ENCODE results near the gene AURKAIP1. TPM values are rescaled to one million over a fixed set of nuclear protein-coding genes. Genes with fewer than 3 reads are reported as not detected.

The AURKAIP1 gene
- polyA plus RNA-seq, 1 donor from 2014 or later = 104 TPM

GRCh38 chr1:1407636-1408318 is 32.8 kb upstream of the AURKAIP1 start:
- Histone ChIP-seq H3K9me3 (ENCODE audit: low read length) (no peaks in the 10 kb centered on the region), H3K27me3 (ENCODE audit: insufficient read depth, low read depth, low read length) (no peaks in the 10 kb centered on the region), H3K4me3 (ENCODE audit: low read length) (peak overlapping the region; percentile 97), H3K4me2 (ENCODE audit: low read length) (peak overlapping the region; percentile 69), H3K36me3 (ENCODE audit: insufficient read depth, low read length) (no peaks in the 10 kb centered on the region), H3K27ac (ENCODE audit: low read length) (peak overlapping the region; percentile 85), H2AFZ (ENCODE audit: low read depth, low read length) (no peak overlapping the region), H3K9ac (ENCODE audit: low read length) (peak overlapping the region; percentile 86), H4K20me1 (ENCODE audit: insufficient read depth) (no peaks in the 10 kb centered on the region), H3F3A (ENCODE audit: insufficient read depth, low read length, poor library complexity, severe bottlenecking) (no peaks in the 10 kb centered on the region), H3K9me2 (ENCODE audit: insufficient read depth, low read length) (no peaks in the 10 kb centered on the region), H3K79me2 (replicated peaks; ENCODE audit: insufficient read depth, low read length) (peaks cover 24% of the 10 kb centered on the region)
- TF ChIP-seq TAF1 (IDR thresholded peaks at IDR 0.05; ENCODE audit: low read depth) (no peak), MXI1 (conservative IDR thresholded peaks at IDR 0.05; ENCODE audit: poor library complexity, severe bottlenecking) (no peak), RAD21 (conservative IDR thresholded peaks at IDR 0.05) (no peak), EZH2 (IDR thresholded peaks at IDR 0.05; ENCODE audit: borderline replicate concordance, insufficient read depth, low read length, poor library complexity, severe bottlenecking) (no peak), EP300 (conservative IDR thresholded peaks at IDR 0.05; ENCODE audit: poor library complexity, severe bottlenecking) (no peak), SMC3 (conservative IDR thresholded peaks at IDR 0.05; ENCODE audit: poor library complexity) (no peak), CTCF (IDR thresholded peaks at IDR 0.05; ENCODE audit: poor library complexity, severe bottlenecking) (no peak), POLR2AphosphoS5 (IDR thresholded peaks at IDR 0.05) (no peak)
- TF ChIP-seq, protein P1, sequence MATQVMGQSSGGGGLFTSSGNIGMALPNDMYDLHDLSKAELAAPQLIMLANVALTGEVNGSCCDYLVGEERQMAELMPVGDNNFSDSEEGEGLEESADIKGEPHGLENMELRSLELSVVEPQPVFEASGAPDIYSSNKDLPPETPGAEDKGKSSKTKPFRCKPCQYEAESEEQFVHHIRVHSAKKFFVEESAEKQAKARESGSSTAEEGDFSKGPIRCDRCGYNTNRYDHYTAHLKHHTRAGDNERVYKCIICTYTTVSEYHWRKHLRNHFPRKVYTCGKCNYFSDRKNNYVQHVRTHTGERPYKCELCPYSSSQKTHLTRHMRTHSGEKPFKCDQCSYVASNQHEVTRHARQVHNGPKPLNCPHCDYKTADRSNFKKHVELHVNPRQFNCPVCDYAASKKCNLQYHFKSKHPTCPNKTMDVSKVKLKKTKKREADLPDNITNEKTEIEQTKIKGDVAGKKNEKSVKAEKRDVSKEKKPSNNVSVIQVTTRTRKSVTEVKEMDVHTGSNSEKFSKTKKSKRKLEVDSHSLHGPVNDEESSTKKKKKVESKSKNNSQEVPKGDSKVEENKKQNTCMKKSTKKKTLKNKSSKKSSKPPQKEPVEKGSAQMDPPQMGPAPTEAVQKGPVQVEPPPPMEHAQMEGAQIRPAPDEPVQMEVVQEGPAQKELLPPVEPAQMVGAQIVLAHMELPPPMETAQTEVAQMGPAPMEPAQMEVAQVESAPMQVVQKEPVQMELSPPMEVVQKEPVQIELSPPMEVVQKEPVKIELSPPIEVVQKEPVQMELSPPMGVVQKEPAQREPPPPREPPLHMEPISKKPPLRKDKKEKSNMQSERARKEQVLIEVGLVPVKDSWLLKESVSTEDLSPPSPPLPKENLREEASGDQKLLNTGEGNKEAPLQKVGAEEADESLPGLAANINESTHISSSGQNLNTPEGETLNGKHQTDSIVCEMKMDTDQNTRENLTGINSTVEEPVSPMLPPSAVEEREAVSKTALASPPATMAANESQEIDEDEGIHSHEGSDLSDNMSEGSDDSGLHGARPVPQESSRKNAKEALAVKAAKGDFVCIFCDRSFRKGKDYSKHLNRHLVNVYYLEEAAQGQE (IDR thresholded peaks at IDR 0.05; ENCODE audit: borderline replicate concordance) = no peak

DNA sequence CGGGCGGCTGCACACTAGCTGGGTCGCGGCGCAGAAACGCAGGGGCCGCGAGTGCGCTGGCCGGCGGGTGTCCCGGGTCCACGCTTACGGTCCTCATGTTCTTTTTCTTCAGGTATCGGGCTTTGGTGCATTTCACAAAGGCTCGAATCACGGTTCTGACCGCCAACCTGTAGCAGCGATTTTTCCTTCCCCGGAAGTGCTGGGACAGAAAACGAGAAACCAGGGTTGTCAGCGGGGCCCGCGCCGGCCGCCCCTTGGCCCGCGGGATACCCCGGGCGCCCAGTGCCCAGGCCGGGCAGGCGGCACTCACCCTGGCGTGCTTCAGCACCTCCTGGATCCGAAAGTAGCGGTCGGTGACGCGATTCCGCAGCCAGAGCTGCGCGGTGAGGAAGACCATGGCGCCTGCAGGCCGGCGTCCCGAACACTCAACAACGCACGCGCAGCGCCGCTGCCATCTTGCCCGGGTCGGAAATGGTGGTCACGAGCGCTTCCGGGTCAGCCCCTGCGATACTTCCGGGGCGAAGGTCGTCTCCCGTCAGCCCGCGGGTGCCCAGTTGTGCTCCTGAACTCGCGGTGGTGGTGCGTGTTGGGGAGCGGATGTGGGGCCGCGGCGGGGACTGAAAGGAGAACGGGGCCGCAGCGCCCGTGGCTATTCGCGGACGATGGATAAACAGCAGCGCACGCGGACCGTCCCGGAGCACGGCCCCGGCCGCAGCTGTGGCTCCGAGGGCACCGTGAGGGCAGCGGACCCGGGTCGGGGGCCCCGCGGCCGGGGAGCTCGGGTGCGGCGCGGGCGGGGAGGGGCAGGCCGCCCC is 32.0 kb upstream of the AURKAIP1 start, which contains the start of gene MRPL20:
Gene MRPL20, minus strand, starts transcription at position 473 of the 815 bp plus-strand sequence. Its CDS starts 76 bp downstream, at position 397.
- Histone ChIP-seq H3K36me3 (ENCODE audit: insufficient read depth, low read length) (no peaks in the 10 kb centered on the region), H3K4me2 (ENCODE audit: low read length) (peak within 1 kb of the TSS; percentile 92), H3K9me3 (ENCODE audit: low read length) (no peaks in the 10 kb centered on the region), H3K79me2 (replicated peaks; ENCODE audit: insufficient read depth, low read length) (peaks cover 24% of the 10 kb centered on the region), H3K27ac (ENCODE audit: low read length) (peak within 1 kb of the TSS; percentile 85), H3F3A (ENCODE audit: insufficient read depth, low read length, poor library complexity, severe bottlenecking) (no peaks in the 10 kb centered on the region), H3K4me3 (ENCODE audit: low read length) (peak within 1 kb of the TSS; percentile 97), H2AFZ (ENCODE audit: low read depth, low read length) (peak within 1 kb of the TSS; percentile 33), H3K9me2 (ENCODE audit: insufficient read depth, low read length) (no peaks in the 10 kb centered on the region), H3K27me3 (ENCODE audit: insufficient read depth, low read depth, low read length) (no peaks in the 10 kb centered on the region), H4K20me1 (ENCODE audit: insufficient read depth) (no peaks in the 10 kb centered on the region), H3K9ac (ENCODE audit: low read length) (peak within 1 kb of the TSS; percentile 86)
- no peak for TF ChIP-seq EZH2 (IDR thresholded peaks at IDR 0.05; ENCODE audit: borderline replicate concordance, insufficient read depth, low read length, poor library complexity, severe bottlenecking)
- peak; percentile 96 for TF ChIP-seq MXI1 (conservative IDR thresholded peaks at IDR 0.05; ENCODE audit: poor library complexity, severe bottlenecking)
- peak; percentile 98 for TF ChIP-seq POLR2AphosphoS5 (IDR thresholded peaks at IDR 0.05)
- TF ChIP-seq, protein P1 (IDR thresholded peaks at IDR 0.05; ENCODE audit: borderline replicate concordance) = peak; percentile 87
- peak; percentile 88 for TF ChIP-seq TAF1 (IDR thresholded peaks at IDR 0.05; ENCODE audit: low read depth)
- TF ChIP-seq RAD21 (conservative IDR thresholded peaks at IDR 0.05) = peak; percentile 14
- TF ChIP-seq EP300 (conservative IDR thresholded peaks at IDR 0.05; ENCODE audit: poor library complexity, severe bottlenecking) = peak; percentile 49
- TF ChIP-seq SMC3 (conservative IDR thresholded peaks at IDR 0.05; ENCODE audit: poor library complexity) = no peak

All from neural cell (in vitro differentiated cells).